ENCODE results near the gene RASSF8.
"Not testable (repeated sequence)": the region's sequence is repeated elsewhere in the genome, so short reads cannot be mapped to it uniquely, and the experiment has no call there.

Gene RASSF8

DNA sequence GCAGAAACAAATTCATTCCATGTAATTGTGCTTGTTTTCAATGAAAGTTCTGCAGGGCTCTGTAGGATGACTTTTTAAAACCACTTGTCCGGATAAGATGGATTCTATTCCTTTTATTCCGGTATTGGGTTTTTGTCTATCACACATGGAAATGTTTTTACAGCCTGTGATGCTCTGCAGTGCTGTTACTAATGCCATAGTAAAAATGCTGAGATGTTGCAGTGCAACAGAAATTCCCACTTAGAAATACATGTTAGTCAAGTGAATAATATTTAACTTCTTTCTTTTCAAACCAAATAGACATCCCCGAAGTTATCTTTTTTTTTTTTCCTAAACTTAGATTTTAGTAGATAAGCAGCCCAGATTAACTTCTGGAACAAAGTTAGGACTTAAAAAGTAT lies 71.9 kb downstream of the RASSF8 start:
- FAIRE-seq, result no peak

DNA sequence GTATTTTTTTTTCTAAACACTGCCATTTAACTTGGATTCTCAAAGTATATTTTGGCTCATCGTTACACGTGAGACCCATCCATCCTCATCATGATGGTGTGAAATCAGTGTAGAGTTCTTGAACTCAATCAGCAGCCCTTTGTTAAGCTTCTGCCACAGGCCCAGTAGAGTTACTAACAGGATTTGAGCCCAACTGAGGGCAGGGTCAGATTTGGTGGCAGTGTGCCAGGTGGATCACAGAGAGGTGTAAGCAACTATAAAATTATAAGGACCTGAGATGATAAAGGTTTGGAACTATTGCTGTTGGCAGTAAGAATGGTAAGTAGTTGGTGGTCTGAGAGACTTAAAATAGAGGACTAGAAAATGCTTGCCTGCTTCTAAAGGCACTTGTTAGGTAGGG lies 72.8 kb downstream of the RASSF8 start:
- FAIRE-seq, result no peak

DNA sequence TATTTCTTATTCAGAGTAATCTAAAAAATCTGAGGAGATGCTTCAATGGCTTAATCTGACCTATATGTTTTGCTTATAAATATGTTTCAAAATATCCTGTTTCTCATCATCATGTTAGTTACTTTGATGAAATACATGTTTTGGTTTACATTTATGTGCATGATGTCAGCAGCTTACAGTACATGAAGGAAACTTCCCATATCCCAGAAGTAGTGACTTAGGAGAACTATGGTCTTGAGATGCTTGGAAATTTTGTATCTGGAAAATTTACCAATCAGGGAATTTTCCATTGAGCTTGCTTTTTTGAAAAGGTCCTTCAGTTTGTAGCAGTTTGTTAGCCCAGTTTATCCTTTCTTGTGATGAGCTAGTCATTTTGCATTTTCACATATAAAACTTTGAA lies 73.3 kb downstream of the RASSF8 start:
- FAIRE-seq, result no peak

DNA sequence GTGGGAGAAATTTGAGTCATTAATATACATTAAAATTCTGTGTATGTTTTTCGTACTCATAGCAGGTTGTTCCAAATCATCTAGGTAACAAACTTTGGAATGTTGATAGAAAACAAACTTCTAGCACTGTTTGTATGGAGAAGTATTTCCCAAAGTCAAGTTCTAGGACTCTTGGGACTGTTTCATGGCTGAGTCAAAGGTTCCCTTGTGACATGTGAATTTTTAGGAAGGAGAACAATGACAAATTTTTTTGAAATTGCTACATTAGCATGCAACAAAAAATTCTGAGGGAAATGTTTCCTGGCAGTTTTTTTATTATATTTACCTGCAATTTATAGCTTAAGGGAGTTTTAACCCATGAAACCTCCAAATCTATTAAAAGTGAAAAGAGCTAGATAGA lies 73.8 kb downstream of the RASSF8 start:
- FAIRE-seq, result no peak

DNA sequence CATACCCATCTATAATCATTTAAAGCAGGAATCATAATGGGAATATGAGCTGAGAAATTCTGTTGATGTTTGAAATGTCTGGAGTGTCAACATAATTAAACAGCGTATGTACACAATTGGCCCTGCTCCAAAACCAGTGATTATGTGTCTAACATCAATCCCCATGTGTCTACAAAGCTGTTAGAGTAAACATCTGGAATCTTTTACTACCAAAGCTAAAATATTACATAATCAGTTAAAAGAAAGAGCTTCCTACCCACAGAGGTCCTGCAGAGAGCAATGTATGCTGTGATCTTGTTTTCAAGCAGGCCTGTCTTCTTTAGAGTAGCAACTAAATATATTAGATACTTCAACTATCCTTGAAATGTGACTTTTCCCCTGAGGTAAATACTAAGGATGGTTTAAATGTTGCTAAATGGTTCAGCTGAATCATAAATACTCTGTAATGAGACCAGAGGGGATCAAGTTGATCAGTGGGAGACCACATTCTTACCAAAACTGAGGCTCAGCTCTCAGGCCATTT lies 74.3 kb downstream of the RASSF8 start:
- no peak for FAIRE-seq

DNA sequence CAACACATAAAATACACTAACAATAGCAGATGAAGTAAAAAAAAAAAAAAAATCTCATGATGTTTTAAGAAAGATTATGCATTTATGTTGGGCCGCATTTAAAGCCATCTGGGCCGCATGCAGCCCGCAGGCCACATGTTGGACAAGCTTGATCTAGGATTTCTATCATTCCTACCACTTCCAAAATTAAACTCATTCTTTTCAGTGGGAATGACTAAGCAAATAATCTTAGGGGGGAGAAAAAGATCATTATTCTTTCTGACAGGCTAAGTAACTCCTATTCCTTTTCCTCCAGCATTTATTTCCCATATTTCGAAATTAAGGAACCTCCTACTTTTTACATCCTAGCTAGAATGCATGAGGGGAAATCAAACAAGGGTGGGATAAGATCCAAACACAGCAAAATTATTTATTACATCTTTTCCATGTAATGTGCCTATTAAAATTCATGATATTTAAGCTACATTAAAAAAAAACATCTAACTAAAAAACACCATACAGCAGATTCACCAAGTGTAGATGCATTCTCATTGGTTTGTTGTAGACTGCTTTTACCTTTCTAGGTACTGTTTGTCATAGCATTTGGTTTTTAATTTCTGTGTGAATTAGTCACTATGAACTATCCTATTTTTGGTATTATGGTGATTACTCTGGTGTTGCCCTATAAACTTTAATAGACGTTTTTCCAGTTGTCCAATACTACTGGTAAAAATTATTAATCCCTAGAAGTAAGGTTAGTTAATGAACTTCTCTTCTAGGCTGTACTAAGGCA lies 76.1 kb downstream of the RASSF8 start:
- no peak for FAIRE-seq

DNA sequence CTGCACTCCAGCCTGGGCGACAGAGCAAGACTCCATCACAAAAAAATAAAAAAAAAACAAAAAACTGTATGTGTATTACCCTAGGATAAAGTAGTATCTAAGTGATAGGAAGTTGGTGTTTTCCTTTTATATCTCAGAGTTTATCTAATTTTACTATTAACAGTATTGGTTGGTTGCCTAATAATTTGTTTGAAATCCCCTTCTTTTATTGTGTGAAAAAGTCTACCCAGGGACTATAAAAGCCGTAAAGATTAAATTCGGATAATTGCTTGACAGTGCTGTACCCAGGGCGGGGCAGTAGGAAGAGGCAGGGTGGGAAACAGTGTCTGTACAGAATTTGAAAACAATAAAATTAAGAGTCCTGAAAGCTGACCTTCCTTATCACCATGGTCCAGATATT lies 78.4 kb downstream of the RASSF8 start:
- no peak for FAIRE-seq

DNA sequence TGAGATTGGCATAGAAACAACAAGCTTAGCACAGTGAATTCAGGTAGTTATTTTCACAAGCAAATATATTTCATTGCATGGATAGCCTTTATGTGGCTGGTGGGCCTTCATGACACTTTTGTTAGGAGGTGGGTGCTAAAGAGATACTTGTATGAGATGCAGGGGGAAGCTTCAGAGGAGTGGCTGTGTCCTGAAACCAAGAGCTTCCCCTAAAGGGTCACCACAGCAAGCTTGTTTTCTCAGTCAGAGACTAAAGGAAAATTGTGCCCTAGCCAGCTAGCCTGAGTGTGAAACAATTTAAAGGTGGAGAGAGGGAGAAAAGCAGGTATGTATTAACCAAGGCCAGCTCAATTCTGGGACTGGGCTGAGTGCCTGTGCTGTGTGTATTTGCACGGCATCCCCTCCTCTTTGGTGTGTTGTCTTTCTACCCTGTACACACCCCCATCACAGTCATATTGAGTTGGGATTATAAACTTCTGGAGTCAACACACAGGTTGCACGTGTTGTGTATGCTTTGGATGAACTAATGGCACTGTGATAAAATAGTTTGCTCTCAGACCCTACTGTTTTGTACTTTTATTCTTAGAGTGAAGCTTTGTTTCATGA lies 79.2 kb downstream of the RASSF8 start:
- FAIRE-seq, result no peak

DNA sequence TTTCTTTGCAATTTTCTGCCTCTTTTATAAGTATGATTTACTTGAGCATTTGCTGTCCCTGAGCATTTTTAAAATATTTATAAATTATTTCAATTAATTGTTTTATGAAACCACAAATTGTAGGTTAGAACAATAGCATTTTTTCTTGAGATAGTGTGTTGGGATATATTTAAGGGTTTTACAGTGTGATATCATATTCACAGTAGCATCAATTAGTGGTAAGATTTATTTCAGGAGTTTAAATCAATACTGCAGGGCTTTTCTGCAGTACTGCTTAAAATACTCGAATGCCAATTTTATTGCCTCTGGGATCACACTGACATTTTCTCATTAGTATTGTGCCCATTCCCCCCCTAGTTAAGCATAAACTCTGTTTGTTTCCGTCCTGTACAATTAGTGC lies 84.2 kb downstream of the RASSF8 start:
- FAIRE-seq, result peak; percentile 48

DNA sequence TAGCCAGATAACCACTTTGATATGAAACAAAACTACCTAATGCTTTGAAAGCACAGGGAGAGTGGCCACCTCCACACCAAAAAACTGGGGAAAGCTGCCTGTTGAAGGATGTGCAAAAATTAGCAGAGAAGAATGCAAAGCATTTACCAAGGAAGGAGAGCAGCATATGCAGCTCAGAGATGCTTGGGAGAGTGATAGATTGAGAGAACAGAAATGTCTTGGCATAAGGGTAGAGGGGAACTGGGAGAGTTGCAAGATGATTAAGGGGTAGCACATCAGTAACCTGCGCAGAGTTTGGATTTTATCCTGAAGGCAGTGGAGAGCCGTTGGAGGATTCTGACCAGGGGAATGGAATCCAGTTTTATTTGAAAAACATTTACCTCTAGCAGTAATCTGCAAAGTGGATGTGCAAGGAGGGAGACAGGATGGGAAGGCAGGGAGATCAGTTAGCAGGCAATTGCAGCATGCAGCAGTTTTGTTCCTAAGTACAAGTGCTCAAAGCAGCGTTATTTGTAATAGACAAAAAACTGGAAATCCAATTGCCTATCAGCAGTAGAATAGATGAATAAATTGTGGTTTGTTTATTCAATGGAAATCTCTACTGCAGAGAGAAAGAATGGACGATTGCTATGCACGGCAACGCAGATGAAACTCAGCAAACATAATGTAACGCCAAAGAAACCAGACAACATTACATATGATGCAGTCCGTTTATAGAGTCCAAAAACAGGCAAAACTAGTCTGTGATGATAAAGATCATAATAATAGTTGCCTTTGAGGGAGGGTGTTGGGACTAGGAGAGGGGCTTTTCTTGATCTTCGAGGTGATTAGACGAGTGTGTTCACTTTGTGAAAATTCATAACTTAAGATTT lies 84.9 kb downstream of the RASSF8 start:
- no peak for FAIRE-seq

DNA sequence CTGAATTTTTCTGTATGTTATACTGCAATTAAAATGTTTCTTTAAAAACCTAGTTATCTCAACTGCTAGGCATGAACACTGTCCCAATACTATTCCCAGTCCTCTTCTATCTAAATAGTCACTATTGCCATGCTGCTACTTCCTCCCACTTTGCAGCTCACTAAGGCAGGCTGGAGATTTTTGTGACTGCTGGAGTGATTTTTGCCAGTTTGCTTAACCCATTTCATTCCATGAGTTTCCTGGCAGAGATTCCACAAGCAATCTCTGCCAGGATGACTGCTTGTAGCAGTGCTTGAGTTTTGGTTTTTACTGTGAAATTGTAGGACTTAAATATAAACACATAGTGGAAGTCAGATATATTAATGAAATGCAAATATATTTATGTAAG lies 85.5 kb downstream of the RASSF8 start:
- FAIRE-seq, result no peak

DNA sequence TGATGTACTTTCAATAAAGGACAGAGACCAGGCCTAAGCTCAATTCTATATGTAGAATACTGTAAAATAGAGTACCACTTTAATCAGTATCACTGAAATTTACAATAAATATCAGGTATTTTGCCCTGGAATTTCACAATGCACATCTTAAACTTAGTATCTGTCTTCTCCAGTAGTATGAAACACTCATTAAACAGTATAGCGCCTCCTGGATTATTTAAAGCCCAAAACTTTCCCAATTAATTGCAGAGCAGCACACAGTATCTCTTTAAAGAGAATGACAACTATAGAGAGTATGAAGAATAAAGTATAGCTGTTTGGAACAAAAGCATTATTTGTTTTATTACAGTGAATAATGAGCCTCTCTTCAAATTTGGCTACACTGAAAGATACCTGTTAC lies 86.1 kb downstream of the RASSF8 start:
- no peak for FAIRE-seq

DNA sequence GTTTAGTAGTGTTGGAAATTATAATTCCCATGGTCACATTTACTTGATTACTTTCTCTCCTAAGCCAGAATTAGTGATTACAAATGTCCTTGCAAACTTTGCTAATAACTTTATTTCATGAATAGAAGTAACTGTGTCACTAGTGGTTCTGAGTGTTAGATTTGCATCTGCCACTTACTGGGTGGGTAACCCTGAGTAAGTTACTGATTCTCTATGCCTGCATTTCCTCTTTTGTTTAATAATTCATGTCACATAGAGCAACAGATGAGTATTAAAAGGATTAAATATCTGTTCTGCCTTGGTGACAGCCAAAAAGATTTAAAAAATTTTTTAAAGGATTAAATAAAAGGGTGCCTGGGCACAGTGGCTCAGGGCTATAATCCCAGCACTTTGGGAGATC lies 87.7 kb downstream of the RASSF8 start:
- FAIRE-seq, result no peak

DNA sequence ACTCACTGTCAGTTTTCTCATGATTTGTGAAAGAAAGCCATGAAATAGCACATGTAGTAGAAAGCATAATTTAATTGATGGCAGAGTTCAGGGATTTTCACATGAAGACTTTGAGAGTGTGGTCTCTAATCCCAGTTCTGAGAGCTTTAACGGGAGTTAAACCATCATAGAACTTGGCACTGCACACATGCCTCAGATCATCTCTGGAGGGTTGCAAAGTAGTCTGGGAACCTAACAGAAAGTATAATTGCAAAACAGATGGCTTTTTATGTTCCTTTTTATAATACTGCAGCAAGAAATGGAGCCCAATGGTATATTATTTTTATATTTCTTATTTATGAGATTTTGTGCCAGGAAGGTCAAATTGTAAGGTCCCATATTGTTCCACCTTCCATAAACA lies 88.4 kb downstream of the RASSF8 start:
- FAIRE-seq, result no peak

DNA sequence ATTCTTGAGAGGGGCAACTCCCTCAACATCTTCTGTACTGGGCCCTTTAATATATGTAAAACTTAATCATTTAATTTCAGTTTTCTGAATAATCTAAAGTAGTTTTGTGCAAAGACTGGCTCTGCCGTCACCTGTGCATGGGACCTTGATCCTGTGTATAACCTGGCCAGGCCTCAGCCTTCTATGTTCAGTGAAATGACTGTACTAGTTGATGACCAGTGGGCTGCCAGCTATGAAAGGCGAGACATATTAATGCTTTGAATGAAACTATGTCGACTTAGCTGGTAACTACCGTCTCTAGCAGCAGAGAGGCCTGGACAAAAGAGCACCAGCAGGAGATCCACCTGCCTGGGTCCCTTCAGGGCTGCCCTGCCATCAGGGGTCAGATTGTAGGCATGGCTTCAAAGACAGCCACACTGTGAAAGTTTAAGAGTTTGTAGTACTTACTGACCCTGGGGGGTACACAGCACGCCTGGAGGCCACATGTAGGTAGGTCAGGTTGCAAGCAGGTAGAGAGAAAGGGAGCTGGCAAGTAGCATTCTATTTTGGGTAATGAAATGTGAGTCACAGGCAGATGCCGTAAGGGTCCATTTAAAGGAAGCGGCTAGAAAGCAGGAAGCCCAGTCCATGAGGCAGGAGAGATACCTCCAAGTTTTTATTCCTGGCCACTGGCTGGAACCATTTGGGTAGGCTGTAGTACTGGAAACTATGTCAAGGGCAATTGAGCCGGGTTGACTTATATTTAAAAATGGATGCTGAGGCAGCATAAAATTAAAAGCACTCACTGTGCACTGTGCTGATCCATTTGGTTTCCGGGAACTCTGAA lies 89.1 kb downstream of the RASSF8 start:
- FAIRE-seq, result no peak

DNA sequence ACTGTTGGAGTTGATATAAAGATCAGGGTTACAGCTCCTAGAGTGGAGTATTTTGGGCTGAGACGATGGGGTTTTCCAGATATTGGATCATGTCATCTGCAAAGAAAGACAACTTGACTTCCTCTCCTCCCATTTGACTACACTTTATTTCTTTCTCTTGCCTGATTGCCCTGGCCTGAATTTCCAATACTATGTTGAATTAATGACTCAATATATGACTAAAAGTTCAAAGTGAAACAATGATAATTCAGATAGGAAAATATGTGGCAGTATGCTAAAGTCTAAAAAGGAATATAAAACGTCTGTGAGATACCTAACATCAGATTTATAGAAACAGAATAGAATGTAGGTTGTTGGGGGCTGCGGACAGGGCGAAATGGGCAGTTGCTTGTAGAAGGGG lies 94.2 kb downstream of the RASSF8 start:
- FAIRE-seq, result no peak

DNA sequence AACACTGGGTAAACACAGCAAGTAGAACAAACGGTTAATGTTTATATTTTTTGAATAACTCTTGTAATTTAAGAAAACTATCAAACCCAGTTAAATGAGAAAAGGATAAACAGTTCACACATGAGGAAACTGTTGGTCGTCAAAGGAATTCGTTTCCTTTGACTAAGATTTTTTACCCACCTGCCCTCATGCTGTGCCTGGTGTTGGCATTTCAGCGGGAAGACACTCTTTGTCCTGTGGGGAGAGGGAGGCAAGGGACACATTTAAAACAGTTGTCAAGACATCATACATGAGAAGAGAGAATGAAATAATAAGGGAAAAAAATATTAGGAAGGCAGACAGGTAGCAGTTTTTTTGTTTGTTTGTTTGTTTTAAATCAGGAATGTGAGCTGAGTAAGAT lies 95.9 kb downstream of the RASSF8 start:
- no peak for FAIRE-seq

DNA sequence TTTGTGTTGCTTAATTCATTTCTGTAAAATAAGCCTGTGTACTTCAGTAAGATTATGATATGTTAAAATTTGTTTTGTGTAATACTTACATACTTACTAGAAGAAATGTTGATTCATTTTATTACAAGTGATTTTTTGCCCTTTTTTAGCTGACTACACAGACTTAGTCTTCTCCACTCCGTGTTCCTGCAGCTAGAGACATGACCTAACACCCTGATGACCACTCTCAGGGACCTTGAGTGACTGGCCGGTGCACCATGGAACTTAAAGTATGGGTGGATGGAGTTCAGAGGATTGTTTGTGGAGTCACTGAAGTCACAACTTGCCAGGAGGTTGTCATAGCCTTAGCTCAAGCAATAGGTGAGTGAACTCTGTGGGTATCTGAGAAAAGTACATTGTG lies 96.6 kb downstream of the RASSF8 start:
- no peak for FAIRE-seq

DNA sequence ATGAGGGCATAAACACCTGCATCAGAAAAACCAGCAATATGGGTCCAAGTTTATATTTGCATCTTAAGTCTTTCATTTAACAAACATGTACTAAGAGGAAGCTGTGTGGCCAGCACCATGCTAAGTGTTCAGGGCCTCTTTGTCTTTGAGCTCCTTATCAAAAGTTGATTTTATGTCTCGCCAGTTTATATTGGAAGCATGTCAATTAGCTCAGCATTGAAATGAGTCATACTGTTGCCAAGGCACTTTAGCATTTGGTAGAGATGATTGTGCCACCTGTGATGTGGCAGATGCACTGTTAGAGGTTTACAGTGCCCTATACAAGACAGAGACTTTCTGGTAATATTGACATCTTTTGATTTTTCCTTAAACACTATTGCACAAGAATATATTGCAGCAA lies 97.9 kb downstream of the RASSF8 start:
- no peak for FAIRE-seq

DNA sequence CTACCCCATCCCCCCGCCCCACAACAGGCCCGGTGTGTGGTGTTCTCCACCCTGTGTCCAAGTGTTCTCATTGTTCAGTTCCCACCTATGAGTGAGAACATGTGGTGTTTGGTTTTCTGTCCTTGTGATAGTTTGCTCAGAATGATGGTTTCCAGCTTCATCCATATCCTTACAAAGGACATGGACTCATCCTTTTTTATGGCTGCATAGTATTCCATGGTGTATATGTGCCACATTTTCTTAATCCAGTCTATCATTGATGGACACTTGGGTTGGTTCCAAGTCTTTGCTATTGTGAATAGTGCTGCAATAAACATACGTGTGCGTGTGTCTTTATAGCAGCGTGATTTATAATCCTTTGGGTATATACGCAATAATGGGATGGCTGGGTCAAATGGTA lies 98.8 kb downstream of the RASSF8 start:
- not testable (repeated sequence) for FAIRE-seq

DNA sequence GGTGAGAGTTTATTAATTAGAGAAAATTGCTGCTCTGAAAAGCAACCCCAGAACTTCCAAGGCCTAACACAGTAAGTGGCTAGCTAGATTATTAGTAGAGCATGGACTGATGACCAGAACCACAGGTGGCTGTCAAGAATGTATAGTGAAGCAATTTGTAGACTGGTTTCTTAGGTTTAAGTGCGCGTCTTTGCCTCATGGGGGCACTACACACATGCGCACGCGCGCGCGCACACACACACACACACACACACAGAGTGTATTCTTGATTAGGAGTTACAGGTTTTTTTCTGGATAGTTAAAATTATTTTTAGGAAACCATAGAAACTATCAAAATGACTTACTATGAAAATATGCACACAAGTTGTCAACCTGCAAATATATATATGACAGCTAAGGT lies 99.8 kb downstream of the RASSF8 start:
- FAIRE-seq, result no peak

DNA sequence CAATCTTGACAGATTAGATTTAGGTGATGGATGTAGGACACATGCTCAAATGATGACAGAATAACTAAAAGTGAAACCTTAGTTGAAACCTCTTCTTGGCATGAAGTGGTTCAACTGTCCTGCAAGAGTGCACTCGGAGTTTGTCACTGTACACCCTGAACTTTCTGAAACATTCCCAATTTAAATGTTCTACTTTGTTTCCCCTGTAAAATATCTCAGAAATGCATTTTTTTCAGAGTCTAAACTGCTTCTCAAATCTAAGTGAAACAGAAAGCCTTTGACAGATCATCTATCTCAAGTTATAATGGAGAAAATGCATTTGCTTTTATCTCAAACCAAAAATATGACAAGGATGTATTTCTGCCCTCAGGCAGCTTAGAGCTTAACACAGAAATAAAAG lies 100.3 kb downstream of the RASSF8 start:
- FAIRE-seq, result no peak

DNA sequence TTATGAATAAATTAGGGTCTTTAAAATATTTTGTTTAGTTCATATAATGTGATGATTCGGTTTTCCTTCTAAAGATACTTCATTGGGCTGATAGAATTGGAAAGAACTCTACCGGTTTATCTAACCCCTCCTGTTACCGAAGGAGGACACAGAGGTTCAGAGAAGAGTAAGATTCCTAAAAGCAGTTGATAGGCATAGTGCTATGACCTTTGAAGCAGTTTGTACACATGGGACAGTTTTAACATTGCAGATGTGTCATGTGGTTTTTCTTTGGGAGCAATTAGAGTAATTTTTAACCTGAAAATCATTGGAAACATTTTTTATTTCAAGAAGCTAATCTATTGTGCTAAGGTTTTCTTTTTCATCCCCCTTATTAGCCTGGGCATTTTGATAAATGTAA lies 103.5 kb downstream of the RASSF8 start:
- FAIRE-seq, result no peak

All from A204.1 (cell line).